Measurements from ENCODE around the gene DMRTC1B. TPM values are rescaled to one million over a fixed set of nuclear protein-coding genes. Genes with fewer than 3 reads are reported as not detected.
"Not testable (repeated sequence)": the region's sequence is repeated elsewhere in the genome, so short reads cannot be mapped to it uniquely, and the experiment has no call there.

DMRTC1B gene
- total and polyA plus RNA-seq, 2 of the 4 experiments (the other 2 are of a cell fraction), result not detected

- ChIA-PET POLR2A (ENCODE audit: unreplicated experiment) (no interaction called here), CTCF (no interaction called here)
- no peaks in the 10 kb centered on the region for H3K4me1 ChIP-seq (ENCODE audit: control insufficient read depth, insufficient read depth, low read length)
- H4K20me1 ChIP-seq (ENCODE audit: insufficient read depth, low read length), result no peaks in the 10 kb centered on the region
- H2BK15ac ChIP-seq (ENCODE audit: low read depth, low read length), result no peak overlapping the region
- DNase-seq (no peak), ATAC-seq (ENCODE audit: low read depth) (no peak)
- no peaks in the 10 kb centered on the region for H3K9me3 ChIP-seq (ENCODE audit: control insufficient read depth, insufficient read depth, low read length)
- no peak overlapping the region for H2BK20ac ChIP-seq (ENCODE audit: low read depth, low read length)
- H3K79me1 ChIP-seq (ENCODE audit: low read depth in 1 of 2, low read length in 2 of 2), result no peaks in the 10 kb centered on the region
- WGBS, 2 experiments (ENCODE audit: extremely low coverage in 2 of 2, insufficient read length in 1 of 2), result no CpG with 5 or more reads among the region's 7 CpGs
- no peak overlapping the region for H4K8ac ChIP-seq (ENCODE audit: low read depth in 2 of 2, low read length in 2 of 2)
- H3K56ac ChIP-seq (ENCODE audit: extremely low read depth, insufficient read depth, low read length), result no peak overlapping the region
- no peak overlapping the region for H2AFZ ChIP-seq (replicated peaks; ENCODE audit: low read length, poor library complexity)
- no peak overlapping the region for H3K18ac ChIP-seq (ENCODE audit: low read depth, low read length)
- H3K27me3 ChIP-seq (ENCODE audit: control insufficient read depth, insufficient read depth, low read length), result peaks cover 7% of the 10 kb centered on the region
- no peak overlapping the region for H3K23ac ChIP-seq (ENCODE audit: low read depth, low read length)
- no peaks in the 10 kb centered on the region for H3K36me3 ChIP-seq (ENCODE audit: control insufficient read depth, insufficient read depth, low read length)
- no peak overlapping the region for H2AK5ac ChIP-seq (ENCODE audit: low read depth, low read length)
- H2BK120ac ChIP-seq (ENCODE audit: low read depth, low read length), result no peak overlapping the region
- no peak overlapping the region for H3K4me3 ChIP-seq (ENCODE audit: insufficient read depth, low read depth, low read length)
- no peak overlapping the region for H3K4me2 ChIP-seq (ENCODE audit: low read depth, low read length)
- in situ Hi-C loops (cut with MboI; ENCODE audit: low sequenced_read_pairs) (no loop called here), intact Hi-C loops (cut with micrococcal nuclease) (no loop called here), dilution Hi-C loops (cut with HindIII; ENCODE audit: low sequenced_read_pairs, unreplicated experiment) (no loop called here)
- H3K27ac ChIP-seq (ENCODE audit: insufficient read depth, low read length), result no peak overlapping the region
- no peak overlapping the region for H4K5ac ChIP-seq (ENCODE audit: low read depth, low read length)
- H3K14ac ChIP-seq (replicated peaks; ENCODE audit: low read depth, low read length), result no peak overlapping the region
- H3K4ac ChIP-seq (ENCODE audit: low read depth, low read length), result no peak overlapping the region
- H2AK9ac ChIP-seq (replicated peaks; ENCODE audit: low read depth, low read length, poor library complexity), result no peak overlapping the region
- H3K9me1 ChIP-seq (ENCODE audit: insufficient read depth, low read length), result no peaks in the 10 kb centered on the region
- TF ChIP-seq NFE2L2 (IDR thresholded peaks at IDR 0.05; ENCODE audit: low read depth, low read length) (no peak), CHD1 (IDR thresholded peaks at IDR 0.05; ENCODE audit: low read depth, low read length) (no peak), FOS (IDR thresholded peaks at IDR 0.05; ENCODE audit: low read depth, low read length) (no peak), CEBPB (IDR thresholded peaks at IDR 0.05; ENCODE audit: low read depth, low read length) (no peak), SMC3 (IDR thresholded peaks at IDR 0.05; ENCODE audit: low read depth, low read length) (no peak), USF2 (IDR thresholded peaks at IDR 0.05; ENCODE audit: low read depth, low read length) (no peak)
- TF ChIP-seq, protein P1, sequence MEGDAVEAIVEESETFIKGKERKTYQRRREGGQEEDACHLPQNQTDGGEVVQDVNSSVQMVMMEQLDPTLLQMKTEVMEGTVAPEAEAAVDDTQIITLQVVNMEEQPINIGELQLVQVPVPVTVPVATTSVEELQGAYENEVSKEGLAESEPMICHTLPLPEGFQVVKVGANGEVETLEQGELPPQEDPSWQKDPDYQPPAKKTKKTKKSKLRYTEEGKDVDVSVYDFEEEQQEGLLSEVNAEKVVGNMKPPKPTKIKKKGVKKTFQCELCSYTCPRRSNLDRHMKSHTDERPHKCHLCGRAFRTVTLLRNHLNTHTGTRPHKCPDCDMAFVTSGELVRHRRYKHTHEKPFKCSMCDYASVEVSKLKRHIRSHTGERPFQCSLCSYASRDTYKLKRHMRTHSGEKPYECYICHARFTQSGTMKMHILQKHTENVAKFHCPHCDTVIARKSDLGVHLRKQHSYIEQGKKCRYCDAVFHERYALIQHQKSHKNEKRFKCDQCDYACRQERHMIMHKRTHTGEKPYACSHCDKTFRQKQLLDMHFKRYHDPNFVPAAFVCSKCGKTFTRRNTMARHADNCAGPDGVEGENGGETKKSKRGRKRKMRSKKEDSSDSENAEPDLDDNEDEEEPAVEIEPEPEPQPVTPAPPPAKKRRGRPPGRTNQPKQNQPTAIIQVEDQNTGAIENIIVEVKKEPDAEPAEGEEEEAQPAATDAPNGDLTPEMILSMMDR (conservative IDR thresholded peaks at IDR 0.05; ENCODE audit: low read depth, low read length), result no peak
- BruUV-seq (replicated peaks), result no TSS peak
- H2BK5ac ChIP-seq (ENCODE audit: low read depth, low read length, poor library complexity, severe bottlenecking), result no peak overlapping the region
- H4K91ac ChIP-seq (ENCODE audit: insufficient read depth, low read depth, low read length), result no peak overlapping the region
- no peak overlapping the region for H3K9ac ChIP-seq (ENCODE audit: low read depth, low read length)
These were observed 48.8 kb upstream of the DMRTC1B start for GRCh38 chrX:72727846-72728245.

DNA sequence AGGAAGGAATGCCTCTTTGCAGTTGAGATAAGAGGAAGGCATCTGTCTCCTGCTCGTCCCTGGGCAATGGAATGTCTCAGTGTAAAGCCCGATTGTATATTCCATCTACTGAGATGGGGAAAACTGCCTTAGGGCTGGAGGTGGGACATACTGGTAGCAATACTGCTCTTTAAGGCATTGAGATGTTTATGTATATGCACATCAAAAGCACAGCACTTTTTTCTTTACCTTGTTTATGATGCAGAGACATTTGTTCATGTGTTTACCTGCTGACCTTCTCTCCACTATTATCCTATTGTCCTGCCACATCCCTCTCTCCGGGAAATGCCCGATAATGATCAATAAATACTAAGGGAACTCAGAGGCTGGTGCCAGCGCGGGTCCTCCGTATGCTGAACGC, 43.1 kb upstream of the DMRTC1B start:
- BruUV-seq (replicated peaks); H2BK15ac ChIP-seq (ENCODE audit: low read depth, low read length); H4K8ac ChIP-seq (ENCODE audit: low read depth in 2 of 2, low read length in 2 of 2); H4K5ac ChIP-seq (ENCODE audit: low read depth, low read length); H2BK20ac ChIP-seq (ENCODE audit: low read depth, low read length); H2BK120ac ChIP-seq (ENCODE audit: low read depth, low read length); POLR2A ChIA-PET (ENCODE audit: unreplicated experiment); H3K9ac ChIP-seq (ENCODE audit: low read depth, low read length); H2BK5ac ChIP-seq (ENCODE audit: low read depth, low read length, poor library complexity, severe bottlenecking); H2AK9ac ChIP-seq (replicated peaks; ENCODE audit: low read depth, low read length, poor library complexity); H3K14ac ChIP-seq (replicated peaks; ENCODE audit: low read depth, low read length); H3K56ac ChIP-seq (ENCODE audit: extremely low read depth, insufficient read depth, low read length); H3K23ac ChIP-seq (ENCODE audit: low read depth, low read length); H3K4me1 ChIP-seq (ENCODE audit: control insufficient read depth, insufficient read depth, low read length); H3K27me3 ChIP-seq (ENCODE audit: control insufficient read depth, insufficient read depth, low read length); H3K36me3 ChIP-seq (ENCODE audit: control insufficient read depth, insufficient read depth, low read length); H3K4me2 ChIP-seq (ENCODE audit: low read depth, low read length); ATAC-seq (ENCODE audit: low read depth); H3K9me1 ChIP-seq (ENCODE audit: insufficient read depth, low read length); H3K4ac ChIP-seq (ENCODE audit: low read depth, low read length); H3K18ac ChIP-seq (ENCODE audit: low read depth, low read length); H3K79me1 ChIP-seq (ENCODE audit: low read depth in 1 of 2, low read length in 2 of 2); CTCF ChIA-PET; intact Hi-C loops (cut with micrococcal nuclease); H4K20me1 ChIP-seq (ENCODE audit: insufficient read depth, low read length); H2AFZ ChIP-seq (replicated peaks; ENCODE audit: low read length, poor library complexity); H3K9me3 ChIP-seq (ENCODE audit: control insufficient read depth, insufficient read depth, low read length); DNase-seq; H3K27ac ChIP-seq (ENCODE audit: insufficient read depth, low read length); H3K4me3 ChIP-seq (ENCODE audit: insufficient read depth, low read depth, low read length); dilution Hi-C loops (cut with HindIII; ENCODE audit: low sequenced_read_pairs, unreplicated experiment); H4K91ac ChIP-seq (ENCODE audit: insufficient read depth, low read depth, low read length); in situ Hi-C loops (cut with MboI; ENCODE audit: low sequenced_read_pairs); H2AK5ac ChIP-seq (ENCODE audit: low read depth, low read length): not testable (repeated sequence)
- WGBS, 2 experiments (ENCODE audit: extremely low coverage in 2 of 2, insufficient read length in 1 of 2), result 60% methylated on average over 1 of the region's 8 CpGs; no CpG with 5 or more reads in 1 of the 2 experiments

All from IMR-90 (cell line).